GM19239 (cell line): ENCODE data around the gene IQSEC1.

ENCODE experiments used
- DNase-seq: peaks from one replicate; pipeline ENCODE4 v3.0.0; 2011; ENCODE audit warnings: low spot score; ENCODE audit not compliant: insufficient read length
- FAIRE-seq: peaks from 2 replicates; lab custom pipeline; 2011; peaks lifted over from hg19 to GRCh38; lab: Jason Lieb, UNC

IQSEC1 gene

GRCh38 chr3:12926660-12927059 lies 146.6 kb downstream of the IQSEC1 start:
- no peak for DNase-seq
- no peak for FAIRE-seq

- no peak for DNase-seq
- no peak for FAIRE-seq
Measured at GRCh38 chr3:12925648-12926047, 147.6 kb downstream of the IQSEC1 start.

- no peak for FAIRE-seq
Measured at GRCh38 chr3:12924437-12924836, 148.8 kb downstream of the IQSEC1 start.

GRCh38 chr3:12922881-12923431 lies 150.3 kb downstream of the IQSEC1 start:
- no peak for DNase-seq
- FAIRE-seq: no peak

More at GRCh38 chr3:12924437-12924836, 148.8 kb downstream of the IQSEC1 start:
- DNase-seq: peak; percentile 55

DNA sequence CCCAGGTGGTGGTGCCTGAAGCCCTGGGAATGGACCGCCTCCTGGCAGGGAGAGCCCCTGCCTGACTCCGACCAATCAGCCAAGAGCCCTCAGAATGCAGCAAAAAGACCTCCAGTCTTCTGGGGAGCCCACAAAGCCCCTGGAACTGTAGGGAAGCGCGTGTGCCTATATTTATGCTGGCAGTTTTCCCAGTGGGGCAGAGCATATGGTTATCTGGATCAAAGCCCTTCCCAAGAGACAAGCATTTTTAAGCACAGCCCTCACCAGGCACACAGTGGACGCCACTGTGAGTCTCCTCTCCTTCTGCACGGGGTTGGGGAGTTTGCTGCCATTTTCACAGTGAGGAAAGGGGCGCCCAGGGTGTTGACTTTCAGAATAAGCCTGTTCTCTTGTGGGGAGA lies 150.9 kb downstream of the IQSEC1 start:
- FAIRE-seq (no peak), DNase-seq (no peak)

DNA sequence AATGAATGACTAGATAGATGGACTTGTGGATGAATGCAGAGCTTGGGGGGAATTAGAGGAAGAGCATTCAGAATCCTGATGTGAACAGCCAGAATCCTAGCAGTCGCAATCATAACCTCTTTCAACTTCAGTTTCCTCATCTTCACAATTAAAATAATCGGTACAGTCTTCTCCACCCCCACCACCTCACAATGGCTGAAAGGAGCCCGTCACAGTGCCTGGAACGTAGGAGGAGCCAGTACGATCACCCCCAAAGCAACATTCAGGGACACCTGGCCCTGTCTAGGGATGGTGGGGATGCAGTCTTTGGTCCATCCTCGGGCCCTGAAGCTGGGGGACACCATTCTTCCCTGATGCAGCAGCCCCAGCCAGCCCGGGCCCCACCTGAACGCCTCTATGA lies 151.5 kb downstream of the IQSEC1 start:
- FAIRE-seq (no peak), DNase-seq (no peak)

DNA sequence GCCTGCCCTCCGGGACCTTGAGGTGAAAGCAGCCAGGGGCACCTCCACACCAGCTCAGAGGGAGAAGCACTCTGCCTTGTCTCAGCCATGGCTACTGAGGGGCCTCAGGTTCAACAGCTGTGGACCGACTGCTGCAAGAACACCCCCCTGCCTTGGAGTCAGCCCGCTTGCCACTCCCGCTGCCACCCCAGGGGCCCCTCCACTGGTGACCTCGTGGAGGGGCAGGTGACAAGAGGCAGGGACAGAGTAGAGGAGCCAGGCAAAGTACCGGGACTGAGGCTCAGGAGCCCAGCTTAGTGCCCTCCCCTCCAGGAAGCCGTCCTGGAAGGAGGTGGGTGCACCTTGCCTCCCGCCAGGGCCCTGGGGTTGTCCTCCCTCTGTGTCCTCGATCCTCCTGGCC lies 152.3 kb downstream of the IQSEC1 start:
- FAIRE-seq: no peak

GRCh38 chr3:12919205-12919604 lies 154.0 kb downstream of the IQSEC1 start:
- FAIRE-seq (no peak), DNase-seq (no peak)

More for the DNA sequence above, 152.3 kb downstream of the IQSEC1 start:
- DNase-seq: no peak

- no peak for FAIRE-seq
Measured at GRCh38 chr3:12918231-12918630, 155.0 kb downstream of the IQSEC1 start.

DNA sequence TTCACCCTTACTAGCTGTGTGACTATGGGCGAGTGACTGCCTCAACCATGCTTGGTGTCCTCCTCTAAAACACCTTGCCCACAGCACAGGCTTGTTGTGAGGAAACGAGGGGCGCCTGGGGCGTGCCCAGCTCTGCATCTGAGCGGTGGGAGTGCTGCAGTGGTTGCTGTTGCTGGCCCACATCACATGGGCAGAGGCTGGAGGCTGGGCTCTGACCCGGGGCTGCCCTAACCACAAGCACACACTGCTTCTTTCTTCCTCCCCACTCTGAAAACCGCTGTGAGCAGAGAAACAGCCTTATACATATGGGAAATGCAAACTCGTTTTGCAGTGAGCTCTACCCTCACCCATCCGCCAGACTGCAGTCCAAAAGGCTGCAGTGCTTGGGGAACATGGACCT lies 157.1 kb downstream of the IQSEC1 start:
- FAIRE-seq (peak; percentile 47), DNase-seq (no peak)

More at GRCh38 chr3:12918231-12918630, 155.0 kb downstream of the IQSEC1 start:
- no peak for DNase-seq

DNA sequence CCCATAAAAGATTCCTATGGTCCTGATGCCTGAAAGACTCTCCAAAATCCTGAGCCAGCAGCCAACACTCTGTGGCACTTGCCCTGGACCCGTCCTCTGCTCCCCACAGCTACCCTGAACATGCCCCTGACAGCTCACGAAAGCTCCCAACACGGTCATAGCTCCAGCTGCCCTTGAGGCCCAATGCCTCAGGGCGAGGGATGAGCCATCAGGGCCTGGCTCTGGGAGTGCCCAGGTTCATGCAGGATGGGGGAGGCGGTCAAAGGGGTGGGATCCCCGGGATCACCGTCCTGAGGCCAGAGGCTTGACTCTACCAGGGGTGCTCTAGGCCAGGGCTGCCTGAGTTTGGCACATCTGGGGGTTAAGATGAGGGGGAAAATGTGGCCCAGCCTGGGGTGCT lies 159.1 kb downstream of the IQSEC1 start:
- DNase-seq (no peak), FAIRE-seq (no peak)

GRCh38 chr3:12911881-12912415 lies 161.3 kb downstream of the IQSEC1 start:
- no peak for DNase-seq
- FAIRE-seq: no peak

- FAIRE-seq (no peak), DNase-seq (no peak)
Measured at GRCh38 chr3:12910356-12911099, 162.7 kb downstream of the IQSEC1 start.

DNA sequence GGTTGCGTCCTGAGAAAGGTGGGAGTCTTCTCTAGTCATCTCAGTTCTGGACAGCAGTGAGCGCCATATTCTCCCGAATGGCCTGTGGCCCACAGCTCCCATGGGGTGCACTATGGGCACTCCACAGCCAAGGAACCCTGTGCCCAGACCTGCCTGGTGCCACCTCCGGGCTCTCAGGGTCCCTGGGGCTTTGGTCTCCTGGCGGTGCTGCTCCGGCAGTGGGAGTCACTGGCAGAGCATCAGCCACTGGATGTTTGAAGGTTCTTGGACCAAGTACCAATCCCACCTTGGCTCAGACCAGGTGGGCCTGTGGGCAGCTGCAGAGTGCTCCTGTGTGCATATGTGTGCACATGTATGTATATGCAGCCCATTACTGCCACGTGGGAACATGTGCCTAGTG lies 163.5 kb downstream of the IQSEC1 start:
- DNase-seq (no peak), FAIRE-seq (no peak)

- no peak for FAIRE-seq
- DNase-seq: no peak
Measured at GRCh38 chr3:12908859-12909258, 164.4 kb downstream of the IQSEC1 start.

DNA sequence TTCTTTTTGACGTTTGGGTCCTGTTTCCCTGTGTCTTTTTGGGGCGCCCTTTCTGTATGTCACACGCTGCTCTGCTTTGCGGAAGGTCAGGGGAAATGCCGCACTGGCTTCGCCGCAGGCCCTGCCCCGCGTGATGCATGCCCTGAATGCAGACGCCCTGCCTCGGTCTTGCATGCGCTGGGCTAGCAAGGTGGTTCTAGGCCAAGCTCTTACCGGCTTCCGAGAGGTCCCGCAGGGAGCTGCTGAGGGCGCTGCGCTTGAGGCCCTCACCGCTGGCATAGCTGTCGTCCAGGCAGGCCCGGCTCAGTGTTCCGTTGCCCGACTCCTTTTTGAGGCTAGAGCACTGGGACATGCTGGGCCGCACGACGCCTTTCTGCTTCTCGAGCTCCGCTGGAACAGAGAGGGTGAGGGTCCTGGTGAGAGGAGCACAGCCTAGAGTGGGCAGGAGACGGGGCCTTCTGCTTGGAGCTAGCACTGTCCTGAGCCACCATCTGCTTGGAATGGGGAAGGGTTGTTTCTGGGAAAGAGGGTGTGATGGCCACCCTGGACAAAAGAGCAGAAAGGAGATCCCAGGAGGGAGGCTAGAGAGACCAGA lies 165.0 kb downstream of the IQSEC1 start:
- DNase-seq (no peak), FAIRE-seq (no peak)

DNA sequence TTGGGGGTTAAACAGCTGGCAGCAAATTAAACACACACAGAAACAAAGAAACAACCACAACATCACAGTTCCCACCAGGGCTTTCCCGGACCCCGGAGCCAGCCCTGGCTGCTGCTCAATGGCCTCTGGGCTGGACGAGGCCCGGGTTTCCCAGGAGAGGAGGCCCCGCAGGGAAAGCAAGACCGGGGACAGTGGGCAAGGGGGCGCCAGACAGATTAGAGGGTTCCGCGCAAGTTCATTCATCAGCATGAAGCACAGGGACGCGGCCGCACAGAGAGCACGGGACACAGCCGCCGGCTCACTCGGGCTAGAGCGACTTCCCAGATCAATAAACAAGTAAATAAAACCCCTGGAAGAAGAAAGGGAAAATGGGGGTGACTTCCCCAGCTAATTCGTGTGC lies 165.5 kb downstream of the IQSEC1 start:
- FAIRE-seq: no peak
- no peak for DNase-seq

GRCh38 chr3:12907296-12907695 lies 165.9 kb downstream of the IQSEC1 start:
- no peak for DNase-seq
- no peak for FAIRE-seq

- FAIRE-seq (no peak), DNase-seq (no peak)
Measured at GRCh38 chr3:12906916-12907290, 166.3 kb downstream of the IQSEC1 start.

- FAIRE-seq (no peak), DNase-seq (no peak)
Measured at GRCh38 chr3:12906141-12906915, 166.9 kb downstream of the IQSEC1 start.
